Transverse colon (tissue), 4 donors: ENCODE data around the gene VMAC.

ENCODE experiments used
- EP300 ChIP-seq: sonication (generic); formaldehyde crosslinking; IDR thresholded peaks from one replicate; pipeline ENCODE4 v1.6.1; 2017; ENCODE audit warnings: antibody characterized with exemption, low read depth
- POLR2A ChIP-seq: fragments of 450-650 bp; IDR thresholded peaks from one replicate; pipeline ENCODE4 v1.6.1; 2016; ENCODE audit warnings: antibody characterized with exemption, mild to moderate bottlenecking, moderate library complexity
- POLR2AphosphoS5 ChIP-seq, 3 donors: sonication (generic); formaldehyde crosslinking; IDR thresholded peaks; one replicate each; pipeline ENCODE4 v1.6.1; 2016; ENCODE audit warnings: antibody characterized with exemption in 3 of 3
- TF ChIP-seq, protein P1 (sequence below), 5 experiments: fragments of 200-600 bp in 3 of 5; fragments of 450-650 bp in 2 of 5; sonication (generic) in 3 of 5; IDR thresholded peaks; 1 replicate in 2 of 5; 2 replicates in 3 of 5; pipeline ENCODE4 v1.5.1; 2016 to 2017; ENCODE audit warnings: antibody characterized with exemption in 5 of 5, inconsistent platforms in 3 of 5, mild to moderate bottlenecking in 2 of 5, moderate library complexity in 1 of 5

DNA sequence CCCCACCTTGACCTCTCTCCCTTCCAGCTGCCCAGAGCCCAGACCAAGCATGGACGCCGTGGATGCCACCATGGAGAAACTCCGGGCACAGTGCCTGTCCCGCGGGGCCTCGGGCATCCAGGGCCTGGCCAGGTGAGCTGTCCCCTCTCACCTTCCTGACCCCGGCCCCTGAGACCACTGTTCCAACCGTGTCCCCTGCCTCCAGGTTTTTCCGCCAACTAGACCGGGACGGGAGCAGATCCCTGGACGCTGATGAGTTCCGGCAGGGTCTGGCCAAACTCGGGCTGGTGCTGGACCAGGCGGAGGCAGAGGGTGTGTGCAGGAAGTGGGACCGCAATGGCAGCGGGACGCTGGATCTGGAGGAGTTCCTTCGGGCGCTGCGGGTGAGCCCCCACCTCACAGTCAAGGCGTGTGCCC lies 9.7 kb downstream of the VMAC start:
- TF ChIP-seq, protein P1, sequence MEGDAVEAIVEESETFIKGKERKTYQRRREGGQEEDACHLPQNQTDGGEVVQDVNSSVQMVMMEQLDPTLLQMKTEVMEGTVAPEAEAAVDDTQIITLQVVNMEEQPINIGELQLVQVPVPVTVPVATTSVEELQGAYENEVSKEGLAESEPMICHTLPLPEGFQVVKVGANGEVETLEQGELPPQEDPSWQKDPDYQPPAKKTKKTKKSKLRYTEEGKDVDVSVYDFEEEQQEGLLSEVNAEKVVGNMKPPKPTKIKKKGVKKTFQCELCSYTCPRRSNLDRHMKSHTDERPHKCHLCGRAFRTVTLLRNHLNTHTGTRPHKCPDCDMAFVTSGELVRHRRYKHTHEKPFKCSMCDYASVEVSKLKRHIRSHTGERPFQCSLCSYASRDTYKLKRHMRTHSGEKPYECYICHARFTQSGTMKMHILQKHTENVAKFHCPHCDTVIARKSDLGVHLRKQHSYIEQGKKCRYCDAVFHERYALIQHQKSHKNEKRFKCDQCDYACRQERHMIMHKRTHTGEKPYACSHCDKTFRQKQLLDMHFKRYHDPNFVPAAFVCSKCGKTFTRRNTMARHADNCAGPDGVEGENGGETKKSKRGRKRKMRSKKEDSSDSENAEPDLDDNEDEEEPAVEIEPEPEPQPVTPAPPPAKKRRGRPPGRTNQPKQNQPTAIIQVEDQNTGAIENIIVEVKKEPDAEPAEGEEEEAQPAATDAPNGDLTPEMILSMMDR (IDR thresholded peaks at IDR 0.05) = no peak
- no peak for TF ChIP-seq POLR2A
- no peak for TF ChIP-seq EP300
- no peak for TF ChIP-seq POLR2AphosphoS5 (IDR thresholded peaks at IDR 0.05)
